HPDE6-E6E7 (cell line): ENCODE measurements around the gene ITGAD.
"Not testable (repeated sequence)": the region's sequence is repeated elsewhere in the genome, so short reads cannot be mapped to it uniquely, and the experiment has no call there.

Source experiments
- DNase-seq: peaks from one replicate; pipeline ENCODE4 v3.0.0; 2011; ENCODE audit warnings: missing footprints; ENCODE audit errors: extremely low spot score

Gene ITGAD

DNA sequence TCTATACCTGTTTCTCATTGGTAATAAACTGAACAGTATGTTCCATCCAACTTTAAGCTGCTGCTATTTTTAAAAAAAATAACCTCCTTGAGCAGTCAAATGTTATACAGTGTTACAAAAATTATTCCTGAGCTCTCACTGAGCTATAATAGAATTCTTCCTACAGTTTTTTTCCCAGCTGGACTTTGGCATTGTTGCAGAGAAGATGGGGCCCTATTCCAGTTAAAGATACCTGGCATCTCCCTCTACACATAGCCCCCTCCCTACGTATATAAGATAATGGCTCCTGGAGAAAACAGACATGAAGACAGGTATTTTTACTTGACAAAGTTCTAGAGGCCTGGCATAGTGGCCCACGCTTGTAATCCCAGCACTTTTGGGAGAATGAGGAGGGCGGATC, 36.7 kb downstream of the ITGAD start:
- no peak for DNase-seq

DNA sequence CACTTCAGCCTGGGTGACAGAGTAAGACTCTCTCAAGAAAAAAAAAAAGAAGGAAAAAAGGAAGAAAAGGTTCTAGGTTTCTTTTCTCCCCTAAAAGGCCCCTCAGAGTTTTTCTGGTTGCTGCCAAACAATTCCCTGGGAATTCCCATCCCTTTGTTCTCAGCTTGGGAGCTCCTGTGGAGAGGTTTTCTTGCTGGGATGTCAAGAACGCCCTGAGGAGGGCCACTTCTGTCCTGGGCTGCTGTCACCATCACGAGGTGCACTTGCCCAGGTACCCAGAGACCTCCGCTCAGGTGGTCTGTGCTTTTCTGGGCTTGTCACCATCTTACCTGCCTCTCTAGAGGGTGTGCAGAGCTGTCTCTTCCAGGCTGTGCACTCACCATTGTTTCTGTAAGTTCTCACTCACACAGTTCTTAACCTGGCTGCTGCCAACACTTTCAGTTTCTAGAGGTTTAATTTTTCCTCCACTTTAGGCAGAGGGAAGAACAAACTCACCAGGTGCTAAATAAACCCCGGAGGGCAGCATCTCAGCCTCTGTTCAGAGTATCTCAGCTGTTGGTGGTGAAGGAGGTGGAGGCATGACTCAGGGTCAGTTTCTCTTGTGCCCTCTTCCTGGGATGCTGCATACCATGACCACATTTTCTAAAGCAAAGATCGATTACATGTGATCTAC, 37.4 kb downstream of the ITGAD start:
- DNase-seq = no peak

DNA sequence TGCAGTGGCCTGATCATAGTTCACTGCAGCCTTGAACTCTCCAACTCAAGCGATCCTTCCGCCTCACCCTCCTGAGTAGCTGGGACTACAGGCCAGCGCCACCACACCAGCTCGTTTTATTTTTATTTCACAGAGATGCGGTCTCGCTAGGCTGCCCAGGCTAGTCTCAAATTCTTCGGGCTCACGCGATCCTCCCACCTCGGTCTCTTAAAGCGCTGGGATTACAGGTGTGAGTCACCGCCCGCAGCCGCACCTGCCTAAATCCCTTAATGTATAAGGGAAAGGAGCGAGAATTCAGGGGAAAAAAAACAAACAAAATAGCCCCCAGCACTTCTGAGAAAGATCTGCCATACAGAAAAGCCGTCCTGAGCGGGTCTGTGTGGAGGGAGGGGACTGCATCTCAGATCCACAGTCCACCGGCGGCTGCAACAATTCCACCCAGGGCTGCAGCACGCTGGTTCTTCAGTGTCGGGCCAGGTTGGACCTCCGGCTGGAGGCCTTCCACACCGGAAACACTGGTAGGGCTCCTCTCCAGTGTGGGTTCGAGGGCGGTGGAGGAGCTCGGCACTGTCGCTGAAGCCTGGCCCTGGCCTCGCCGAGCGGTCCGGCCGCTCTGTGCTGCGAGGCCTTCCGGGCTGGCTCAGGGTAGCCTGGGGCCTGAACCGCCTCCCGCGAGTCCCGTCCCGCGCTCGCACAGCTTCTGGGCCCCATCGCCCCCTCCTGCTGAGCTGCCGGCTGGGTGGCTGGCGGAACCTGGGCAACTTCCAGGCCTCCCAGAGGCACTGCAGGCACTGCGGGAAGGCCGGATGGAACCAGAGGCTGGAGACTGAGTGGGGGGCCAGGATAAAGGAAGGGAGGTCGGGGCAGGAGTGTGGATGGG, 42.4 kb downstream of the ITGAD start:
- DNase-seq = no peak

DNA sequence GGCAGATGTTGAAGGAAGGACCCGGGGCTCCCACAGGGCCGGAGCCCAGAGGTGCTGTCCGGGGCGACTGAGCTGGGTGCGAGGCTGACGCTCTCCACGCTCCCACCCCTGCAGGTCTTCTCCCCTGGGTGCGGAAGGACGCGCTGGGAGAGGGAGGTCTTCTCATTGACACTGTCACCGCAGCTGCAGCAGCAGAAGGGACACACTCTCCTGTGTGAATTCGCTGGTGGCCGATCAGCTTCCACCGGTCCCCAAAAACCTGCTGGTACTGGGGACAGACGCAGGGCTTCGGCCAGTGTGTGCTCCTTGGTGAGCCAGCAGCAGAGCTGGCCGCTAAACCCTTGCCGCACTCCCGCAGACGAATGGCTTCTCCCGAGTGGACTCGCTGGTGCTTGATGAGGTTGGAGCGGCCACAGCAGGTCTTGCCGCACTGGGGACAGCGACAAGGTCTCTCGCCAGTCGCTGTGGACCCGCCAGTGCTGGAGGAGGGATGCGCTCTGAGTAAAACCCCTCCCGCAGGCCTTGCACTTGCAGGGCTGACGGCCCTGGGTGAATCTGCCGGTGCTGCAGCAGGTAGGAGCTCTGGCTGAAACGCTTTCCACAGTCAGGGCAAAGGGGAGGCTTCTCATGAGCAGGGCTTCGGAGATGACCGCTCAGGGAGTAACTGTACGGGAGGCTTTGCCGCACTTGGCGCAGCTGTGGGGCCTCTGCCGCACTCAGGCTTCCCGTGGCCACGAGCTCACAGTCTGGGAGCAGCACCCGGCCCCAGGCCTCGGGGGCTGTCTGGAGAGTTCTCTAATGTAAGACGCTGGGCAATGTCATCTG, 43.3 kb downstream of the ITGAD start:
- DNase-seq = no peak

DNA sequence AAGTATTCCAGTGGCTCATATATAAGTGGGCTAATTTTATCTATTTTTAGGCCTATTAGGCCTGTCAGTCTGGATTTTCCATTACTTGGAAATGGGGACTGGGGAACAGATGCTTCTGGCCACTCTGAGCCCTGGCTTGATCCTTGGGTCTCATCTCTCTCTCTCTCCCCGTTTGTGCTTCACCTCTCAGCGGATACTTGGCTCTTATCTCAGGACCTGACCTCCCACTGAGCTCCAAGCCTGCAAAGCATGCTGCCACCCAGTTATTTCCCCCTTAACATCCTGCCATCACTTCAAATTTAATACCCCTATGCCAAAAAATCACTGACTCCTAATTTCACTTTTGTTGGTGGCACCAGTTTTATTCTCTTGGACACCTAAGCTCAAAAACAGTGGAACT, 45.3 kb downstream of the ITGAD start:
- no peak for DNase-seq

DNA sequence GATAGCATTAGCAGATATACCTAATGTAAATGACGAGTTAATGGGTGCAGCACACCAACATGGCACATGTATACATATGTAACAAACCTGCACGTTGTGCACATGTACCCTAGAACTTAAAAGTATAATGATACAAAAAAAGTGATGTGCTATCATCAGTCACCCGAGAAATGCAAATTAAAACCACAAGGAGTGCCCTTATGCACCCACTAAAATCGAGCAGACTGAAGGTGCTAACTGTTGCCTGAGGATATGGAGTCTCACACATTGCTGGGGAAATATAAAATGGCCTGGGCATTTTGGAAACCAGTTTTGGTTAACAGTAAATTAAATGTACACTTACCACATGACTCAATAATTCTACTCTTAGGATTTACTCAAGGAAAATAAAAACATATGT, 45.9 kb downstream of the ITGAD start:
- DNase-seq = not testable (repeated sequence)

DNA sequence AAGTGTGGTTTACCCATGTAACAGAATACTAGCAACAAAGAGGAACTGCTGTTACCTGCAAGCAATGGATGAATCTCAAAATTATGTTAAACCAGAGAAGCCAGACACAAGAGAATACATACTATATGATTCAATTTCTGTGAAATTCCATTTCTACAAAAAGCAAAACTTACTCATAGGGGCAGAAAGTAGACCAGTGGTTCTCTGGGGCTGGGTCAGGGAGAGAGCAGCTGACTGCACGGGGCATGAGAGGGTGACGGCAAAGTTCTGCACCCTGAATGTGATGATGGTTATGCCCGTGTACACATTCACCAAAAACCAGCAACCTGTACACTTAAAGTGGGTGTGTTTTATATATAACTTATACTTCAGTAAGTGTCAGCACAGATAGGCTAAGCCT, 46.4 kb downstream of the ITGAD start:
- DNase-seq = no peak

DNA sequence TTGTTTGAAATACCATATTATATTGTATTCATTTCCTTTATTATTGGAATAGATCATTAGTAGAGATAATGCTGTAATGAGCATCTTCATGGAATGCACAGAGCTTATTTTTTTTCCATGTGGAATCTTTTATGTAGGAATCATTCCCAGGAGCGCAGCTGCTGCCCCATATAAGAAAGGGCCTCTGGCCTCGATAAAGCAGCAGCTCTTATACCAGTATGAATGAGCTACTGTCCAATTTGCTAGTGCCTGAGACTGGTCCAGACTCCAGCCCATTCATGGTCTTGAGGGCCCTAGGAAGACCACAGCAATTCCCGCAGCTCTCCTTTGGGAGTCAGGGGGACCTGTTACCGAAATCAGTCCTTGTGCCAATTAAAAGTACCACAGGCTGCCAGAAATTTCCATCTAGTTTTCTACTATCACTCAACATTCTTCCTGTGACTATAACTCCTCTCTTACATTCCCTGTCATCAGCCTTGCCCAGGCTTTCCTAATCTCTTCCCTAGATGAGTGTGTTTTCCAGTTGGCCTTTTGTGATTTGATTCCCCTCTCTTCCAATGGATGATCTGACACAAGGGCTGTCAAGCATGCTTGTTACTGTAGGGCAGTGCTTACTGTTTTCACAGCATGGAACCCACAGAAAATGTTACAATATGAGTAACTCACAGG, 47.5 kb downstream of the ITGAD start:
- DNase-seq = no peak

DNA sequence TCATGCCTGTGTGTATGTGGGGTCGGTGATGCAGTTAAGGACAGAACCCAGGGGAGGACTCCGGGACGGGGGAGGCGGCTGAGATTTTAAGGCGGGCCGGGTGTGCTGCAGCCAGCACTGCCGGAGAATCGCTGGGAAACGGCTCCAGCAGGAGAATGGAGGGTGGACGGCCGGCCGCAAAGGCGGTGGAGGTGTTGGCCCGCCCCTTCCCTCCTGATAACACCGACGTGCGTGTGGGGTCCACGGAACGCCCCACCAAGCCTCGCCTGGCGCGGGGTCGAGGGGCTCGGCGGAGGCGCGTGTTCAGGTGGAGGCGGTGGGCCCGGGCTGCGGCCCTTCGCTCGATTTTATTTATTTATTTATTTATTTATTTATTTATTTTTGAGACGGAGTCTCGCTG, 48.8 kb downstream of the ITGAD start:
- DNase-seq = no peak

DNA sequence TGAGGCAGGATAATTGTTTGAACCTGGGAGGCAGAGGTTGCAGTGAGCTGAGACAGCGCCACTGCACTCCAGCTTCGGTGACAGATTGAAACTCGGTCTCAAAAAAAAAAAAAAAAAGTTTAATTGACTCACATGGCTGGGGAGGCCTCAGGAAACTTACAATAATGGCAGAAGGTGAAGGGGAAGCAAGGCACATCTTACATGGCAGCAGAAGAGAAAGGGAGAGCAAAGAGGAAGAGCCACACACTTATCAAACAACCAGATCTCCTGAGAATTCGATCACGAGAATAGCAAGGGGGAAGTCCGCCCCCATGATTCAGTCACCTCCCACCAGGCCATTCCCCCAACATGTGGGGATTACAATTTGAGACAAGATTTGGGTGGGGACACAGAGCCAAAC, 52.8 kb downstream of the ITGAD start:
- DNase-seq = not testable (repeated sequence)

DNA sequence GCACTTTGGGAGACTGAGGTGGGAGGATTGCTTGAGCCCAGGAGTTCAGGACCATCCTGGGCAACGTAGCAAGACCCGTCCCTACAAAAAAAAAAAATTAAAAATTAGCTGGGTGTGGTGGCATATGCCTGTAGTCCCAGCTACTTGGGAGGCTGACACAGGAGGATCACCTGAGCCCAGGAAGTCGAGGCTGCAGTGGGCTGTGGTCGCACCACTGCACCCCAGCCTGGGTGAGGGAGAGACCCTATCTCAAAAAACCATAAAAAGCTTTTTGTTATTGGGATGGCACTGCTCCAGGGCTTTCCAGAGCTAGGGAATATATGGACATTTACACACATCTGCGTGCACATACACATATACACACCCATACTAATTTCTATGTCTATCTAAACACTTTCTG, 58.1 kb downstream of the ITGAD start:
- DNase-seq = no peak

DNA sequence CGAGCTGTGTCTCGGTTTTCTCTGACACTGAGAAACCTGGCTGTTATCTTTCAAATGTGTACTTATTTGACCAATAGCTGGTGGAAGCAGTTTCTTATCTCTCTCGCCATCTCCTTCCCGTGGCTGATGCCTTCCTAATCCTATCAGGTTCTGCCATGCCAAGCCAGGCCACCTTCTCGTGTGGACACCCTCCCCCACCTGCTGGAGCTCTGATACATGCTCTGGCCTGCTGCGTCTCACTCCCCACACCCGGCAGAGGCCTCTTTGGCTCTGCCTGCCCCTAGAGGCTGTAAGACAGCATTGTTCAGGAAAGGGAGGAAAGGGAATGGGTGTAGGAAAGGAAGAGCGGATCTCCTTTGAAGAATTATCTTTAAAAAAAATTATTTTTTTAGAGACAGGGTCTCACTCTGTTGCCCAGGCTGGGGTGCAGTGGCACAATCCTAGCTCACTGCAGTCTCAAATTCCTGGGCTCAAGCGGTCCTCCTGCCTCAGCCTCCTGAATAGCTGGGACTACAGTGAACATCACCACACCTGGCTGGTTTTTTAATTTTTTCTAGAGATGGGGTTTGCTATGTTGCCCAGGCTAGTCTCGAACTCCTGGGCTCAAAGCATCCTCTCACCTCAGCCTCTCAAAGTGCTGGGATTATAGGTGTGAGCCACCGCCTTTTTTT, 58.7 kb downstream of the ITGAD start:
- DNase-seq = peak; percentile 72

DNA sequence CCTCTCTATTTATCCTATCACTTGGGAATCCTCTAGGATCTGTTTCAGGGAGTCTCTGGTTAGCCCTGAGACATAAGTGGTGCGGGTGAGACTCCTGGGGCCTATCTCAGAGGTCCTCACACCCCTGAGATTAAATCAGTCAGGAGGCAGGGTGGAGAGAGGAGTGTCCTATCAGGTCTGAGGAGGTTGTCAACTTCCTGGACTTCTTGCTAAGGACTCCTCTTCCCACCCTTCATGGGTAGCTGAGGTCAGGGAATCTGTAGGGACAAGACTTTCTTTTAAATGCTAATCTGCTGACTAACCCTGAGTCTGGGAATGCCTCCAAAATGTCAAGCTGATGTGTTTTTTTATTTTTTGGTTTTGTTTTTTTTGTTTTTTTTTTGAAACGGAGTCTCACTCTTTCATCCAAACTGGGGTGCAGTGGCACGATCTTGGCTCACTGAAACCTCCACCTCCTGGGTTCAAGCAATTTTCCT, 59.5 kb downstream of the ITGAD start:
- no peak for DNase-seq

DNA sequence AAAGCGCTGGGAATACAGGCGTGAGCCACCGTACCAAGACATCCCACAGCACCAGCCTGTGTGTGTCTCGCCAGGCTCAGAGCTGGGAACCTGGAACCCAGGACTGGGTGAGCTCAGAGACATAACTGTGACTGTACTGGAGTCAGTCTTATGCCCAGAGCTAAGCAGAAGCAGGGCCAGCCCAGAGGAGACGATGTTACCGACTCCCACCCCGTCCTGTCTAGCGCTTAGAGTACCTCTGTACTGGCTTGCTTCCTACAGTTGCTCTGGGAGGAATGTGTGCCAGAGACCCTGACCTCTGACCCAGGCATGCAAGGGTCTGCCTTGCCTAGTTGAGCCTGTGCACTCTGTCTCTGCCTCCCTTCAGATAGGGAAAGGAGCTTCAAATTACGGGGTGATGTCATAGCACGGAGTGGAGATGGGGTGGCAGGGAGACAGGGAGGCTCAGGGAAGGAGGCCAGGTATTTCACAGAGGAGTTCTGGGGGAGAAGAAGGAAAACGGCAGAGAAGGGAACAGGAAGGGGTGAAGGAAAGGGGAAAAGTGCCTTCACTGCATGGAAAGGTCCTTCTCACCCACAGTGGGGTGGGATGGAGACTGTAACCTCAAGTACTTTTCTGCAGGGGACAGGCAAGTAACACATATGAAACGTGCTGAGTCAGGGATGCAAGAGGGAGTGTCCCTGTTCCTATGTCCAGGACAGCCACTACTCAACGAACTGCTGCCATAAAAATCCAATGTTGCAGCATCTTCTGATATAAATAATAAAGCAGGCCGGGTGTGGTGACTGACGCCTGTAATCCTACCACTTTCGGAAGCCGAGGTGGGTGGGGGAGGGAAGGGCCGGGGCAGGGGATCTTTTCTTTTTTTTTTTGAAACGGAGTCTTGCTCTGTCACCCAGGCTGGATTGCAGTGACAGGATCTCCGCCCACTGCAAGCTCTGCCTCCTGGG, 60.4 kb downstream of the ITGAD start:
- DNase-seq = no peak

DNA sequence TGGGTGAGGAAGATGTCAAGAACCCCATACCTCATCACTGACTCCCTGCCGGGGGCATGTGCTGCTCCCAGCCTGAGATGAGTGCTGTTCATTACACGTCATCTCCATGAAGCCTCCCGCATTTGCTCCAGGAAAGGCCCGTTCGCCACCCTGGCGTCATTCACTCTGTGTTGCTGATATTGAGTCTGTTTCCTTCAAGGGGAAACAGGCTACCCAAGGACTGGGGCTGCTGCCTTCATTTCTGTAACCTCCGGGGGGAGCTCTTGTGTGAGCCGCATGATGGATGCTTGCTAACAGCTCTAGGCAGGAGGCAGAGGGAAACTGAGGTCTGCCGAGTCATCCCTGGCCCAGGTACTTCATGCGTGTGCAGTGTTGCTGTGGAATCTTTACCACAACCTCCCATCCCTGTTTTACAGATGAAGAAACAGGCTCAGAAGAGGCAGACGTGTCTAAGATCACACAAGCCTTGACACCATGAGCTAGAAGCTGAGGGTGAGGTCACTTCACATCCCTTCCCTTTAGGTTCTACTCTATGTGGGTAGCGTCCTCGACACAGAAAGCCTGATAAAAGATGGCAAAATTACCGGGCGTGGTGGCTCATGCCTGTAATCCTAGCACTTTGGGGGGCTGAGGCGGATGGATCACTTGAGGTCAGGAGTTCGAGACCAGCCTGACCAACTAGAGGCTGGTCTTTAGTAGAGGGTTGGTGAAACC, 62.6 kb downstream of the ITGAD start:
- no peak for DNase-seq

DNA sequence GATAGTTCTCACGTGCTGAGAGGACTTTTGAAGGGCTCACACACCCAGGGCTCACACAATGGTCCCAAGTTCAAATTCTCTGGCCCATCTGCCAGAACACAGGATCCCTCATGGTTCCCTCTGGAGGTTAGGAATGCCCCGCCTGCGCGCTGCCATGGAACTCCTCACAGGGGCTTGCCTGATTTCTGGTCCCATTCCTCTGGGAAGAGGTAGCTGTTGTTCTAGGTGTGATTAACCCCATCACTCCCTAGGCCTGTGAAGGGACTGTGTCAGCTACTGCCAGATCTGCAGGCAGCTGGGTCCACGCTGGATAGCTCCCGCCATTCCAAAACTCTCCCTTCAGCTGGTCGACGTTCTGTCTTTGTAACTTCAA, 63.8 kb downstream of the ITGAD start:
- no peak for DNase-seq

DNA sequence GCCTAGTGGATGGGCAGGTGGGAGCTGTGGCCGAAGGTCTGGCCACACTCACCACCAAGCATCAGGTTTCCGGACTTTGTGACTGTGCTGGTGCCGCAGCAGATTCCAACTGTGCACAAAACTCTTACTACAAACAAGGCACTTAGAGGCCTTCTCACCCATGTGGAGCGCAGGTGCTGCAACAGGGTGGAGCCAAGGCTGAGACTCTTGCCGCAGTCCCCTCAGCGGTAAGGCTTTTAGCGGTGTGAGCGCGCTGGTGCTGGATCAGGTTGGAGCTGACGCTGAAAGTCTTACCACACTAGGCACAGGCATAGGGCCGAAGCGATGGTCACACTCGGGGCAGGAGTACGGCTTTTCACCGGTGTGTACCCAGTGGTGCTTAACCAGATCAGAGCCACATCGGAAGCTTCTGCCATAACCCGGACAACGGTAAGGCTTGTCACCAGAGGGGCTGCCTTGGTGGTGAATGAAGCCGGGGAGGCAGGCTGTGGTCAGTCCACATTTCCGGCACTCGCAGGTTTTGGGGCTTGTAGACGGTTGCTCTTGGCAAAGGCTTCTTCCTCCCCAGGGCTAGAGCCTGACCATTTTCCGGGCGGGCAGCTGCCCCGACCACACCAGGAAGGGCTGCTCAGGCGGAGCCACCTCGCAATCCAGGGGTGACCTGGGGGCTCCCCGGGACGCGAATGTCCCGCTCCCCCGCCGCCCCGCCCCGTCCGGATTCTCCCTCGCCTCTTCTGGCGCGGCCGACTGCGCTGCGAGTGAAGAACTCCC, 65.1 kb downstream of the ITGAD start:
- DNase-seq = no peak

DNA sequence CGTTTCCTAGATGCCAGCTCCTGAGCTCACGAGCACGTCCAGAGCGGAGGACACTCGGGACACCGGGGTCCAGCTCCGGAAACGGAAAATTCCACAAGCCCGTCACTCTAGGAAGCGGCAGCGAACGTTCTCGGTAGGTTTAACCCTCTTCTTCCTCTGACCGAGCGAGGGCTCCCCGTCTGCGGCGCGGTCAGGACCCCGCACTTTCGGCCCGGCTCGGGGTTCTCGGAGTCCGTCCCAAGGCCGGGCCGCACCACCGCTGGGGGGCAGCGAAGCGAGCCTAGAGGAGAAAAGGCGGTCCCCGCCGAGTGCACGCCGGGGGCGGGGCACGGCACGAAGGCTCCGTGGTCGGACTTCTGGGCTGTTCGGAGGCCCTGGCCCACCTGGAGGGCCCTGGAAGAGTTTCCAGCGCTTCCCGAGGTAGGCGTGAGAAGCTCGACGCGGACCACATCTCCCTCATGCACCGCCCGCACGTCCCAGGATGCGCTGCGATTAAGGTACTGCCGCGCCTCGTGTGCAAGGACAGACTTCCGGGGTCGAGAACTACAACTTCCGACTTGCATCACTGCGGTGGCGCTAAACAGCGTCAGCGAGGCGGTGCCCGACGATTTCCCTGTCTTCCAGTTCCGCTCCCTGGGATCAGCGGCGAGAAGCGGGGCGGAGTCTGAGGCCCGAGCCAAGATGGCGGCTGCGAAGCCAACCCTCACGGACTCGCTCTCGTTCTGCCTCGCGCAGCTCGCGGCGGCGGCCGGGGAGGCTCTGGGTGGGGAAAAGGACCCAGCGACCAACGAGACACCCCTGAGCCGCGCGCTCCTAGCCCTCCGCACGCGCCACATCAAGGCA, 65.9 kb downstream of the ITGAD start, which contains the start of gene ARMC5:
Gene ARMC5 (plus strand): TSS at position 658 of the 843 bp plus-strand sequence. CDS start 24 bp downstream, at position 682.
- DNase-seq = peak; percentile 80
